Dedifferentiated amniotic fluid mesenchymal stem cell (primary cell): ENCODE results near the gene GPR180.

Source experiments
- DNase-seq: peaks from one replicate; pipeline ENCODE4 v3.0.0-alpha.2; 2016; ENCODE audit errors: extremely low spot score

GPR180 gene

DNA sequence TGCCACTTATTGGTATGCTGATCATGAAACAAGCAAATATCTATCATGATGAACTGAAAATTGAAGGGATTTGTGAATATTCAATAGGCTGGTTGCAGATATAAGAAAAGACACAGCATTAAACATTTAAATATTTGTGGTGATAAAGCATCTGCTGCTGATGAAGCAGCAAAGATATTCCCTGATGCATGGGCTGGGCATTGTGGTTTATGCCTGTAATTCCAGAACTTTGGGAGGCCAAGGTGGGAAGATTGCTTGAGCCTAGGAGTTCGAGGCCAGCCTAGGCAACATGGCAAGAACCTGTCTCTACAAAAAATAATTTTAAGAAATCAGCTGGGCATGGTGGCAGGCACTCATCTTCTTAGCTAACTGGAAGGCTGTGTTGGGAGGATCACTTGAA is 54.5 kb downstream of the GPR180 start:
- DNase-seq: no peak

DNA sequence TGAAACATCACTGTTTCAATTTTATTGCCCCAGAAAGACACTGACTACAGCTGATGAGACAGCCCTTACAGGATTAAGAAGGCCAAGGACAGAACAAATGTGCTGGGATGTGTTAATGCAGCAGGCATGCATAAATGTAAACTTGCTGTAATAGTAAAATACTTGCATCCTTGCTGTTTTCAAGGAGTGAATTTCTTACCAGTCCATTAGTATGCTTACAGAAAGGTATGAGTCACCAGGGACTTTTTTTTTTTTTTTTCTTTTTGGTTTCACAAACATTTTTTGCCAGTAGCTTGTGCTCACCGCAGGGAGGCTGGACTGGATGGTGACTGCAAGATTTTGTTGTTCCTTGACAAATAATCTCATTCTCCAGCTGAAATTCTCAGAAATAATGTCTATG is 55.1 kb downstream of the GPR180 start:
- peak; percentile 88 for DNase-seq

DNA sequence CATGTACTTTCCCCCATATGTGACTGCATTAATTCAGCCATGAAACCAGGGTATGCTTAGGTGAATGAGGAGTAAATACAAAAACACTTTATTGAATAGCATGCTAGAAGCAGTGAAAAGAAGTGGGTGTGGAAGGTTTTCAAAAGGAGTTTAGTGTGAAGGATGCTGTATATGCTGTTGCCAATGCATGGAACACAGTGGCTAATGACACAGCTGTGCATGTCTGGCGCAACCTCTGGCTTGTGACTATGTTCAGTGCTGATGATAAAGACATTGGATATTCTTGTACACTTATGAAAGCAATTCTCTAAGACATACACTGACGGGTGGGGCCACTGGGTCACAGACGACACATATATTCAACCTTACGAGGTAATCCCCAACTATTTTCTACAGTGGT is 55.5 kb downstream of the GPR180 start:
- DNase-seq: no peak

DNA sequence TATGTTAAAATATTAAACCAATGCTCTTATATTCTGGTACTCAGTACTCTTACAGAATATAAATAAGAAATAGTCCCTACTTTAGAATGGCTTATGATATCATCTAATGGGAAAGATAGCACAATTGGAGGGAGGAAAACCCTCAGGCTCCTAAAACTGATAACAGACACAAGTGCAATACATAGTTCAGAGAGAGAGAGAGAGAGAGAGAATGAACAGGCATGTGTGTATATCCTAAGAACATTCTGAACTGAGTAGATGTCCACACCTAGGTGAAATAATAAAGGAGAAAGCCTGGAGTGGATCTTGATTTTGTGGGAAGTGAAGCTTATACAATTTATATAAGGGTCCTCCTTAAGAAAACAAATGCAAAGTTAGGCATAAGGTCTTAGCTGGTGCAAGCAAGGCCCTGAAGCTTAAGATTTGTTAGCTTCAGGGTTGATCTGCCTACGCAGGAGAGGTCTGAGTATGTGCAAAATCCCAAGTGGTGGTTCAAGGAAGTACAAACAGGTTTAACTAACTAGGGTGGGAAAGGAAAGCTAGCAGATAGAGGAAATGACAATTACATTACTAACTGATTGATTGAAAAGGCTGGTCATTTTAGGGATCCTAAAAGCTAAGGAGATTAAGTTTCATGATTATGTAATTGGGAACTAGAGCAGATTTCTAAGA is 57.4 kb downstream of the GPR180 start:
- DNase-seq: no peak

DNA sequence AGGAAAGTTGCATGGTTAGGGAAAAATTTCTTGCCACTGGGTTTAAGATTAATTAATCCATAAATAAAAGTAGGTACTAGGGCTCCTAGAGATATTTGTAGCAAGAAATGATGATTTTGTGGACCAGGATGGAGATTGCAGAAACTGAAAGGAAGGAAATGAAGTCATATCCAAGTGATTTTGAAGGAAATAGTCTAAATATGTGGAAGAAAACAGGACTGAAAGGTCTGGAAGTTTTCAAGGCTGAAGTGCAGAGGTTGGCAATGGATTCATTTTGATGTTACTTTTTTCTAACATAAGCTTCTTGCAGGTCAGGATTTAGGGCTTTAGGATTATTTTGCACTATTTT is 57.9 kb downstream of the GPR180 start:
- no peak for DNase-seq

DNA sequence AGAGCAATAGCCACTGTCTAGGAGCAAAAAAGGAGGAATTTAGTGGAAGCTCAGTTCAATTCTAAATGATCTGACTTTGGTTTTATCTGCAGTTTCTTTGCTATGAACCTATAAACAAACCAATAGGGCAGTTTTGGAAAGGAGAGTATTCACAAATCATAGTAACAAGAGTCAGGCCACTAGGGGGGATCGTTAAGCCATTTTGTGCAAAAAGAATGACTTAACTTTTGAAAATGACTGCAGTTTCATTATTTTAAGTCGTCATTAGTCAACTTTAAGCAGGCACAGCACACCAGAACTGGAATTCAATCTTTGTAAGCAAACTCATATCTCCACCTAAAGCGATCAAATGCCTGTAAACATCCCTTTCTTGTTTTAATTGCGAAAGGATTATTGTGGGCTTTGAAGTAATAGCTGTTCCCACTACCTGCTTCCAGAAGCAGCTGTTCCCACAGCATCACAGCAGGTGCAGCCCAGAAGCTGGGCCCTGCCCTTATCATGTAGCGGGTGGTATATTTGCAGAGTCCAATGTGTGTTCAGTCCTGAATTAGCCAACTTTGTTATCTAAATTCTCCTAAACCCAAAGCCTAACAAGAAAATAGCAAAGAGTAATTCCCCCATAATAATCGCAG is 59.2 kb downstream of the GPR180 start:
- no peak for DNase-seq

DNA sequence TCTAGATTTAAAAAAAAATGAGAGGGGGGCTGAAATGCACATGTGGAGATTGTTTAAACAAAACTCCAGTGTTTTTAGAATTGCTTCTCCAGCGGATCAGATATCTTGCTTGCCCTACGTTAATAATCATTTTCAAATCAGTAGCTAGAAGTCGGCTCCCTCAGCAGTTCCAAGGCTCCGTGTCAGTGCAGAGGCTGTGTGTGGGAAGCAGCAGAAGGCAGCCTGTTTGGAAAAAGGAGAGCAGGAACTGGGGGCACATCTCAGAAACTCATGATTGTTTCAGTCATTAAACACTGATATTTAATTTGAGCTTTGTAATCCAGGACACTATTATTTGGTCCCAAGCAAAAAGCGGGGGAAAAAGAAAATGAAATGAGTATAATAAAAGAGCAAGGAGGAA is 59.7 kb downstream of the GPR180 start:
- no peak for DNase-seq

DNA sequence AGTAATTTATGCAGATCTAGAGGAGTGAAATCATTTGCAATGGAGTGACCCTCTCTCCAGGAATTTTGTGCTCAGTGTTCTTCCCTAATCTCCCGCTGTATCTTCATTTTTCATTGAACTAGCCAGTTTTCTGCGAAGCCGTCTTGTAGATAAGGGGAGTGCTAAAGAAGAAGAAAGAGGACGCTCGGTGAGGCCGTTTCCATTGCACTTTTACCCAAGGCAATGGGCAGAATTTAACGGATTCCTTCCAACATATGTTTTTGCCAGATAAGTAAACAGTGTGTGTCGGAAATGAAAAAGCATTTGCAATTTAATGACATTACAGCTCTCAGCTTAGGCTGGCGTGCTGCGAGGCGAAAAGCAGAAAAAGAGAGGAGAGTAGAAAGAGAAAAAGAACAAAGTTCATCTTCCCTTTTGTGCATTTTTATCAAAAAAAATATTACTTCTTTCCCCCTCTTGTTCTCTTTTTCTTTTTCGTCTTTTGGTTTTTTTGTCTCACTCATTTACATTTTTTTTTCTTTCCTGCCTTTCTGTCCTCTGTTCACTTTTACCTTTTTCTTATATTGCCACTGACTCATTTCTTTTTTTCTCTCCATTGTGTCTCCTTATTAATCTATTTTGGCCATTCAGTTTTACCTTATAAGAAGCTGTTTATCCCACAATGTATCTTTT is 60.8 kb downstream of the GPR180 start:
- DNase-seq: no peak

DNA sequence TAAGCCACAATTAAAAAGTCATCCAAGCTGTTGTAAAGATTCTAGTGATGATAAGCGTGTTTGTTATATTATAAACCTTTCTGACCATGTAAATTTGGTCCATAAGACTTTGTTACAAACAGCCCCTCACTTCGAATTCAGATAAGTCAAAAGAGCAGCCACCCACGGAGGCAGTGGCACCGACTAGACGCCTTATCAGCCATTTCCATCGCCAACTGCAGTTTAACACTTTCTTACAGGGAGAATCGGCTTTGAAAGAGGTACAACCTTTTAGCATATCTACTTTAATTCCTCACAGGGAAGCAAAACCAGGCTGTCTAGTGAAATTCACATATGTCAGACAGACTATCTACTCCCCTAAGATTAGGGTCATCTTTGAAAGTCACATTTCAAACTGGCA is 63.2 kb downstream of the GPR180 start:
- DNase-seq: no peak

DNA sequence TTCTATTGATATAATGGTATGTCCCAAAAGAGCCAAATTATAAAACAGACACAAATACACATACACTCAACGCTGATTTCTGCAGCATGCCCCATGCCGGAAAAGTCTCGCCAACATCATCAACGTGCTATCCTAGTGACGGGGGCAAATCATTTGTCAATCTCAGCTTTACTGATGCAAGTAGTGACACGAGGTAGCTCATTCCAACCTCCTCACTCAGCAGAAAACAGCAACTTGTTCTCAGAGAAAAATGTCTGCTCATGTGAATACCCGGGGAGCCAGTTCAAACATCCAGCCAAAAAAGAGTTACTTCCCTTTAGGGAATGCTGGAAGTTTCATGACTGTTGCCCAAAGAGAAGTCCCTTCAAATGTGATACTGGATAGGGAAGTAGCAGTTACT is 64.4 kb downstream of the GPR180 start:
- no peak for DNase-seq

DNA sequence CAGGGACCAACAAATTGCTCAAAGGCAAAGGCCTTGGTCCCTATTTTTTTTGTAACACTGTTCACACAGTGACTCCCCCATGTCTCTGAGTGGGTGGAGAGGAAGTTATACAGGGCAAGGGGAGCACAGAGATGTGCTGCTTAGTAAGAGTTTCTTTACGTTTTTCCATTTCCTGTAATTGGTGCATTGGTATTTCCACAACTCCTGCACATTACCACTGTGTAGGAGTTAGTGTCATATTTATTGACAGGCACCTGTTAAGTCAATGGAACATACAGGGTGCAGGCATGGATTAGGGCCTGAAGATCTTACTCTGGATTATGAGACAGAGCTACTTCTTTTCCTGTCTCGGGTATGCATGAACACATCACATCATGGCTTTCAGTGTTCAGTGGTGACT is 65.5 kb downstream of the GPR180 start:
- DNase-seq: no peak

DNA sequence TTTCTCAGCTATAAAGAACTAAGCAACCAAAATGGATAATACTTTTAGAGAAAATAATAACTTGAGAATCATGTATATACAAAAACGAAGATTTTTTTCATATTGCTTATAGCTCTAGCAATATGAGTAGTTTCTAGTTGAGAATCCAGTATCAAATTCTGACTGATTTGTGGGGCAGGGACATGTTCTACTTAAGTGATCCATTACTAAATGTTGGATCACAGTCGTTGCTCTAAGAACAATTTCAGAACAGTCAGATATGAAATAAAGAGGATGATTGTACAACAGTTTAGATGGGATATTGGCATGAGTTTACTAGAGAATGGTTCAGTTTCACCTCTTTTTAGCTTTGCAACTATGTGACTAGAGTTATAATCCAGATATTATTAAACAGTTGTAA is 70.7 kb downstream of the GPR180 start:
- DNase-seq: no peak

DNA sequence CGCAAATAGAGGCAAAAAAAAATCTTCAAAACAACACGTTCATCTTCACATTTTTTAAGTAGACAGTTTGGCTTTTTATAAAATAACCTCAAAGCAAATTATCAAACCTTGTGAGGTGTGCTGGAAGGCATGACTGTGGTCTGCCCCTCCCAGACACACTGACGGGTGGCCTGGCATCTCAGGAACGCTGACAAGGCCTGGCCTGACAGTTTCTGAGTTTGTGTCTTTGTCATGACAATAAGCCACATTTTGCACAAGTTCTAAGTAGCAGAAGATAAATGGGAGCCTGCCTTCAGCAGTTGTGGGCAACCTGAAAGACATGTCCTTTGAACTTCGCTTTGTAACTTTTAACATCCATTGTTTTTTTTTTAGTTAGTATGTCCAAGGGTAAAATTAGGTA is 72.2 kb downstream of the GPR180 start:
- DNase-seq: no peak

DNA sequence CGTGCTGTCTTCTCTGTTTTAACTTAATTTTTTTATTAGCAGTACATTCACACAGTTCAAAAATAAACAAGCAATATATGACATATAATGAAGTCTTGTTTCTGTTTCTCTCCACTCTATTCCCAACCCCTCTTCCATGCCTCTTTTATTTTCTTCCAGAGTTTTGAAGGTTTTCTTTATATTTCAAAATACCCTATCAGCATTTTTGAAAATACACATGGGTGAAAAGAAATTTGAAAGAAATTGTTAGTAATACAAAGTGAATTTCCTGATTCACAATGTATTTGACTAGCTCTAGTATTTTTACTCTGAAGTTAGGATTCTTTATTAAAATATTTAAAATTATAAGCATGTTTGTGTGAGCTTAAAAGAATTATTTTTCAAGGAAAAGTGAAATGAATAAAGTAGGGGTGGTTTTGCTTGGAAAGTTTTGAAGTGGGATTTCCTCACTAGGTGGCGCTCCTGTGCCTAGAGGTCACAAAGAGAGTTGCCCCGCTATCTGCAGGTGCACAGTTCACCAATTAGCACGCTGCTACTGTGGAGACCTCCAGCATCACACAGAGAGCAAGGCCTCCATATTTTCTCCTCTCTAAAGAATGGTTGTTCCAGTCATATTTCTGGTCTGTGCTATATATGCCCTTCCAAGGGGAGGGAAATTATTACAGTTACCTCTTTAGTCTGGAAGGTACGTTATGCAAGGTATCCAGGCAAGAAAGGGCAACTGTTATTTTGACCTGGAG is 73.1 kb downstream of the GPR180 start:
- no peak for DNase-seq

DNA sequence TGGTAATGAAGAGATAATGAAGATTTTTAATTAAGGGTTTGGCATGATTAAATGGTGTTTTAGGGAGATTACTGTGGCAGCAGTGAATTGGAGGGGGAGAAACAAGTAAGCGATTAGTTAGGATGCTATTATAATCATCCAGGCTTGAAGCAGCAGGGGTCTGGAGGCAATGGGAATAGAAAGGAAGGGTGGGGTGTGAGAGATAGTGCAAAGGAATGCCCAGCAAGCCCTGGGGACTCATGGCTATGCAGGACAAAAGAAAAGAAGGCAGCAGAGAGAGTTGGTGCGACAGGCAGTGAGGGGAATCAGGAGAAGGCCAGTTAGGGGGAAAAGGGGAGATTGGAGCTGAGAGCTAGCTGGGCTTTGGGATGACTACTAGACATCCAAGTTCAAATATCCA is 76.1 kb downstream of the GPR180 start:
- DNase-seq: no peak

DNA sequence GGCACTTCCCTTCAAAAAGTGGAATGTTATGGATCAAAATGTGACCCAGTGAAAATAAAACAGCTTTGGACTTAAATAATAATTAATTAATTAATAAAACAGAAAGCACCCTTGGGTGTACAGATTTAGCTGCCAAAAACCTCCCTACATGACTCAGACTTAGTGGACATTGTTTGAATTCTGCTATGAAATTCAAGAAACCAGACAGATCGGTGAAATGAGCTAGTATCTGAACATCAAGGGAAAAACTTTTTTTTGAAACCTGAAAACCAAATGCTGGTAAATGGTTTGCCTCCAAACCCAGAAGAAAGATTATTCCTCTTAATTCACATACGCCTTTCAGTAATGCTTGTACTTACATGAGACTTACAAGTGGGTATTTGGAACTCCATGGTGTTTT is 77.2 kb downstream of the GPR180 start:
- no peak for DNase-seq

DNA sequence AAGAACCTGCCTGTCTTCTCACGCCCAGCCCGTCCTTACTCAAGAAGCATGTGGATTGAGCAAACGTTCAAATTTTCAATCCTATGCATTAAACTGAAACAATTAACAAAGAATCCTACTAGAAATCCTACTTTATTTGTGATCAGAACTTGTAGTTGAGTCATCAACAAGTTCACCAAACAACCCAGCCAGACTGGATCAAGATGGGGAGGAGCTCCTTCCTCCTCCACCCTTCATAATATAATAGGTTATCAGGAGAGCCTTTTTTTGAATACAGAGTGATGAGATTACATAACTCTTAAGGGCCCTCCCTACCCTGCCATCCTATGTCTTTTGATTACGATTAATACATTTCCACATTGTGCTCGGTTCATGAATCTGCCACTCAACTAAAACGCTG is 78.0 kb downstream of the GPR180 start:
- no peak for DNase-seq

DNA sequence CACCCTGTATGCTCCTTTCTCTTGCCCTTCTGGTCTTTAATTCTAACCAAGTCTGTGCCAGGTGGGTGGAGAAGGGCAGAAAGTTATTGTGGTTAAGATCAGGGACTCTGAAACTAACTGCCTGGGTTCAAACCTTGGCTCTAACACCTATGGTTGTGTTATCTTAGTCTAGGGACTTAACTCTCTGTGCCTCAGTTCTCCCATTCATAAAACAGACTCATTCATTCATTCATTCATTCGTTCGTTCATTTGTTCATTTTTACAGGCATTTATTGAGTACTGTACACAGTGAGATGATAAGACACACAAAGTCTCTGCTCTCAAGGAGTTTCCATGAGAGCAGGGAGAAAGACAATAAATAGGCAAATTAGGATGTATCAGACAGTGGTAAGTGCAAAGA is 80.6 kb downstream of the GPR180 start:
- DNase-seq: no peak

DNA sequence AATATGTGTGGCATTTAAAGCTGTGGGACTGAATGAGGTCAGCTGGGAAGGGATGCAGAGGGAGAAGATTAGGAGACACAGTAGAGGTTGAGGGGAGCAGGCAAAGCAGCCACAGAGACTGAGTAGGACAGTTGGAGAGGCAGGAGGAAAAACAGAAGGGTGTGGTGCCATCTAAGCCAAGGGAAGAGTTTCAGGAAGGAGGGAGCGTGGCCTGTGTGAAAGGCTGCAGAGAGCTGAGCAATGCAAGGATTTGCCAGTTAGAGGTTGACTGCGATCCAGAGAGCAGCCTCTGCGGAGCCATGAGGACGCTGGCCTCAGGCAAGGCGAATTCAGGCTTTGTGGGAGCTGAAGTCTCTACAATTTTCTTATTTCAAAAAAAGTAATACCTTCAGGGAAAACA is 81.8 kb downstream of the GPR180 start:
- no peak for DNase-seq
